HG02571 (cell line): Measurements from ENCODE around the gene LRMDA.

ENCODE experiments used
- ATAC-seq: cut with Tn5 transposase; IDR thresholded peaks from one replicate; pipeline ENCODE4 v1.9.1; 2021; ENCODE audit warnings: mild to moderate bottlenecking, moderate library complexity; ENCODE audit not compliant: unreplicated experiment

Gene LRMDA

DNA sequence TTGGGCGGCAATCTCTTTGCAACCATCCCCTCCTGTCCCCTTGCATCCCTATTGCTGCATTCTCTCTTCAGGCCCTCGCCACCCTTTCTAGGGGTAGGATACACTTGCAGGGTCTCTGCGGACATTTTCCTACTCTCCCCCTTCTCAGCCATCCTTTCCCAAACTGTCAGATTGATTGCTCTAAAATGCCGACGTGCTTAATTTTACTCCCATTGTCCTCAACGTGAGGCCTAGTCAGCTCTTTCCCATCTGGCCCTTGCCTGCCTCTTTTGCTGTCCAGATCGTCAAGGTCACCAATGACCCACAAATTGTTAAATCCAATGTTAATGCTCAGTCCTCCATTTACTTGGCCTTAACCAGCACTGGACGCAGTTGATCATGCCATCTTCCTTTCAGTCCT lies 12.7 kb upstream of the LRMDA start:
- ATAC-seq = no peak

DNA sequence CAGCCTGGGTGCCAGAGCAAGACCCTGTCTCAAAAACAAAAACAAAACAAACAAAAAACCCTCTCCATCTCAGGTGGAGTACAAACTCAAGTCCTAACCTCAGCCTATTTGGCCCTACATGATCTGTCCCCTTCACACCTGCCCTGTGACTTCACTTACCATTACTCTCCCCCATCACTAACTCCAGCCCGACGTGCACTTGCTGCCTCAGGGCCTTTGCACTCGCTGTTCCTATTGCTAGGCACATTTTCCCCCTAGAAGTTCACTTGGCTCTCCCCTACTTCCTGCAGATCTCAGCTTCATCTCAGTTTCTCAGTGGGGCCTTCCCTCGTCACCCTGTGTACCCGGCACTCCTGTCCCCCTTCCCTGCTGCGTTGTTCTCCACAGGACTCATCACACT lies 8.5 kb upstream of the LRMDA start:
- ATAC-seq = no peak

DNA sequence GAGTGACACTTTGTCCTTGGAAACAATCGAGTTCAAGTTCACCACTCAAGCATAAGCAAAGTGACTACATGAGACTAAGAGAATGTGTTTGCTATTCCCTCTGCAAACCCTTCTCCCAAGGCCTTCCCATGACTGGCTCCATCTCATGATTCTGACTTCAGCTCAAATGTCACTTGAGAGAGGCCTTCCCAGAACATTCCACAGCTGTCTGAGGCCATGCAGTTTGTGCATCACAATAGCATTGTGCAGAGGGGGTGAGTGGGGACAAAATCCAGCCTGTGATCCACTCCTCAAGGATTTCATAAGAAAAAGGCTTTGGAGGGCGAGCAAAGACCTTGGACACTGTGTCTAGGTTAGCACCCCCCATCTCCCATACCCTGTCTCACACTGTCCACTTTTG lies 6.9 kb upstream of the LRMDA start:
- ATAC-seq = no peak

- no peak for ATAC-seq
Measured at GRCh38 chr10:75425291-75426079, 5.9 kb upstream of the LRMDA start.

- no peak for ATAC-seq
Measured at GRCh38 chr10:75426880-75427279, 4.5 kb upstream of the LRMDA start.

DNA sequence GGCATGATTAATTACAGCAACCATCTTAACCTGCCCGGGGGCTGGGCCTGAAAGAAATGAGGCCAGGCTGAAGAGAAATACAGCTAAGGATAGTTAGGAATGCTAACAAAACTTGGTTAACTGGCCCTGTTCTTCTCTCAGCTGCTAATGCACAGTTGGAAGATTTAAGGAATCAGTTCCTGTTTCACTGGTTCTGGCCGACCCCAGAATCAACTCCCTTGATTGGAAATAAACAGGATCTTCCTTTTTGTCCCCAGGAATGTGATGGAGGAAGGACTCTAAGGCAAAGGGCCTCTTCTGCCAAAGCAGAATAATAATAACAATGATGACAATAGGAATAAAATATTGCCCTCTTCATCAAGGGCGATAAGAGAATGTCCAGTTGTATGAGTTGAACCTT lies 3.5 kb upstream of the LRMDA start:
- no peak for ATAC-seq

- no peak for ATAC-seq
Measured at GRCh38 chr10:75428434-75429158, 2.8 kb upstream of the LRMDA start.

DNA sequence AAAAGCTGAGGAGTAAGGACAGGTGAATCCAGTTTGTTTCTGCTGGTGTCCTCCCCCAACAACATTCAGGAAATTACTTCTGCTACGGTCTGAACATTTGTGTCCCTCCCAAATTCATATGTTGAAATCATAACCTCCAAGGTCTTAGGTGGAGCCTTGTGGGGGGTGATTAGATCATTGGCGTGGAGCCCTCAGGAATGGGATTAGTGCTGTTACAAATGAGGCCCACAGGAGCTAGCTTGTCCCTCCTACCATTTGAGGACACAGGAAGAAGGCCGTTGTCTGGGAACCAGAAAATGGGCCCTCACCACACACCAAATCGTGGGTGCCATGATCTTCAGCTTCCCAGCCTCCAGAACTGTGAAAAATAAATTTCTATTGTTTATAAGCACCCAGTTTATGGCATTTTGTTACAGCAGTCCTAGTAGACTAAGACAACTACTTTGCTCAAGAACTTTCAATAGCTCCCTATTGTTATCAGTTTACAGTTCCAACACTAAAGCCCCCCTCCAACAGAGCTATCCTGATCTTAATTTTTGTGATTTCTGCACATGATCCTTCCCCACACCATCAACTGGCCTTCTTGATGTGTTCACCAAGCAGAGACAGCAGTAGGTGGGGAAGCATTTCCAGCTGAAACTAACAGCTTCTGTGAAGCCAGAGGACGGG lies 2.1 kb upstream of the LRMDA start:
- ATAC-seq = no peak

GRCh38 chr10:75430000-75430763 lies 1.2 kb upstream of the LRMDA start:
- no peak for ATAC-seq

DNA sequence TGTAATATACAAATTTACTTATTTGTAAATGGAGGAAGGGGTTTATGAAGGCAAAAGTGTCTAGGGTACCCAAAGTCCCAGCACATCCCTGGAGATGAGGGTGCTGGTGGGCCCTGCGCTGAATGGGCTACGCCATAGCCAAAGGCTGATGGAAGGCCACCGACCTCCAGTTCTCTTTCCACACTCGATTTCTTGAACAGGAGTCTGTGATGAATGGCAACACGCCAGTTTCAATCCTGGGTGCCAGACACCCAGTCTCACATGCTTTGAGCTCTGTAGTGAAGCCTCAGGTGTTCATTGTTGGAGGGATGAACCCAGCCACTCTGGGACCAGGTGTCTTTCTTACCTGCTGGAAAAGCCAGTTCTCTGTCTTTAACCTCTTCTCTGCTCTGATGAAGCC lies 752 bp downstream of the LRMDA start:
- no peak for ATAC-seq

GRCh38 chr10:75432763-75433162 lies 1.3 kb downstream of the LRMDA start:
- ATAC-seq = no peak

DNA sequence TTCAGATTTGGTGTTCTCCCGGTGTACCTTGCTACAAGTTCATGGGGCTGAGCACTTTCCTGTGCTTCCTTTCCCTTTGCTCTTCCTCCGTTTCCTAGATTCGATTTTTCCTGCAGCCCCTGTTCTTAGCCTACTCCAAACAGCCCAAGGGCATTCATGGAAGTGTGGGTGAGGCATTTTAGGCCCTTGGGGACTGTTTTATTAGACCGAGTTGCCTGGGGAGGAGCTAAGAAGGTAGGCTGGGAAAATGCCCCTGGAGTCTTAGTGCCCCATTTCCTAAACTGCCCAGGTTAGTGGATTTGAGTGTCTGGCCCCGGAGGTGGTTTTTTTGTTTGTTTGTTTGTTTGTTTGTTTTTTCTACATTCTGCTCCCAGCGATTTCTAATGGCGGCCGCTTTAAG lies 1.8 kb downstream of the LRMDA start:
- no peak for ATAC-seq

- ATAC-seq = no peak
Measured at GRCh38 chr10:75434291-75434690, 2.9 kb downstream of the LRMDA start.

DNA sequence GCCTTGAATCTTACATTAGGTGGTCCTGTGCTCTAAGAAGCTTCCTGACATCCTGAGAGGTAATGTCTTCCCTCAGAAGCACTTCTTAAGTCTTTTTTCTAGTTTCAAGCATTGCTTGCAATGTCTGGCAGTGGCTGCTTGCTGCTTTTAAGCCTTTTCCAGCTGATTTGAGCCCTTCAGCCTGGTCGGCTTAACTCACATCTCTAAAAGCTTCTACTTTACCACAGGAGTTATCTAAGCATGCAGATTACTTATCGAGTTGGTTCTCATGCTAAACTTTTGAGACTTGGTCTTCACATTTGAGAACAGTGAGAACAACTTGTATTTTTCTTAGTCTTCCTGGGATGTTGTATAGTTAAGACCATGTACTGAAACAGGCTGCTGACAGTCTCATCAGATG lies 3.9 kb downstream of the LRMDA start:
- ATAC-seq = no peak

DNA sequence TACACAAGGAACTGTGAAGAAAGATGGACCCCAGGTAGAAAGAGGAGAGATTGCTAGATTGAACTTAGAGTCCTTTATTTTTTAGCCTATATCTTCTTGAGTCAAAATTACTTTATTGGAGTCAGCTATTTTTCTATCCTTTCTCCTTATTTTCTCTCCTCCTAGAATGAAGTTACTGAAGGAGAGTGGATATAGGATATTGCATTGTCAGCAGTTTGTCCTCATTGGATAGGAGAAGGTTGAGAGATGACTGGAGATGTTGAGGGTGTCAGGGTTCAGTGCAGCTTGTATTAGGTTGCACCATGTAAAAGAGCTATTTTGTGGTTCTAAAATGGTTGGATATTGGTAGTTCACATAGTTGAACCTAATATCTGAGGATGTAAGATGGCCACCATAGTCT lies 5.5 kb downstream of the LRMDA start:
- no peak for ATAC-seq

DNA sequence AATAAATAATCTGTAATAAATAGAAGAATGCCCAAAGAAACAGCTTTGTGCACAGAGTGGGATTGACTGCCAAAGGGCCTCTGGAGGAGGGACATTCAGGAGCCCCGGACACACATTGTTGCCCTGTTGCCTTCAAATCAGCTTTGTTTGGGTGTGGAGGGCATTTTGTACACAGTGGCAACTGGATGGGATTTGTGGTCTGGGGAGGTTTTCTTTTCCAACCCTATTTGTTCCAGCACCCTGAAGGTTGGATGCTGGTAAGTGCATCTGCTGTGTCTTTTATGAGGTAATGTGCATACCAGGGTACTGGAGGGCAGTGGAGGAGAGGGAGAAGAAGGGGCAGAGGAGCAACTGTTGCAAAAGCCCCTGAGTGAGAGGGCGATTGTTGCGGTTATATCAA lies 6.3 kb downstream of the LRMDA start:
- ATAC-seq = no peak

- ATAC-seq = no peak
Measured at GRCh38 chr10:75438275-75438674, 6.9 kb downstream of the LRMDA start.

DNA sequence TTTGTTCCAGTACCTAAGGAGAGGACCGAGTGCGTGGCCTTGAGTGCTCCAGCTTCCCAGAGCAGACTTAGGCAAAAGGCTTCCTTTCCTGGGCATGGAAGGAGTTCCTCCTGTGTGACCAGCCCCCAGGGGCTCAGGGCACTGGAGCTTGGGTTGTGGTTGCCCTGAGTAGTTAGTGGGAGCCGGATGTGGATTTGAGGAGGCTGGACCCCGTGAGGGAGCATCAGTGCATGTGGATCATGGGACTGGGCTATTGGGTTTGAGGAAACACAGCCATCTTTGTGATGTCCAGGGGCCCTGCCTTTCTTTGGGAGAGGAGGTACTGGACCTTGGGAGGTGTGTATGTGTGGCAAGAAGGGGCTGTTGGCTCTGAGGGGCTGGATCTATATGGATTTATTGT lies 8.4 kb downstream of the LRMDA start:
- no peak for ATAC-seq

DNA sequence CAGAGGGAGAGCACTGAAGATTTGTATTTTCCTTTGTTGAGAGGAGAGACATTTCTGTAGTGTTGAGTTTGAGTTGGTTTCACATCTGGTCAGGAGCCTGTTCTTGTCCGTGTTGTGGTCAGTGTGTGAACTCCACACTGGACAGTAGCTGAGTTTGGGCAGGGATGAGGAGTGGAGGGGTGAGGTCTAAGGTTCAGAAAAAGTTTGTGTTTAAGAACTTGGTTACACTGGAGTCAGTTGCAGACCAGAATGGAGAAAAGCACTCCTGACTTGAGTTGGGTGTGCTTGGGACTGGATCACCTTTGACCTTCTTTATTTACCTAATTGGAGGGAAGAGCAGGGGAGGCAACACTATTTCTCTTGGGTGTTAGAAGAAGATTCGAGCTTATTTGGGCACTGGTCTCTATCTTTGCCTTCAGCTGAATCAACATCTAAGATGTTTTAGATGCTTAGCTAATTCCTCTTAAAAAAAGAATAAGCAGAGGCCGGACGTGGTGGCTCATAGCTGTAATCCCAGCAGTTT lies 8.9 kb downstream of the LRMDA start:
- no peak for ATAC-seq

DNA sequence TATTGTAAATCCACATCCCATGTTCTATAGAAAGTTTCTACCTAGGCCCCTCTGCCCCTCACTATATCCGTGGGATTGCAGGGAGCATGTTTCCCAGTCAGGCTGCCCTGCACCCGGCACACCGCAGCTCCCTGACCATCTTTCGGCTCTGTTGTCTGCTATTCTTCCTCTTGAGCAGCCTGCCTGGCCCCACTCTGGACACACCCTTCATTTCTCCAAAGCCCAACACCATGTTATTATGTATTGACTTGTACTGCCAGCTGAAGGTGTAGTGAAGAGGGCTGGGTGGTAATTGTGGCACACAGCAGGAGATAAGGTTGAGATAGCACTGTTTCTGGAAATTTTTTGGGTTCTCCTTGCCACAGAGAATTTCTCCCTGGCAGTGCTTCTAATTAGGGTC lies 9.8 kb downstream of the LRMDA start:
- ATAC-seq = no peak

DNA sequence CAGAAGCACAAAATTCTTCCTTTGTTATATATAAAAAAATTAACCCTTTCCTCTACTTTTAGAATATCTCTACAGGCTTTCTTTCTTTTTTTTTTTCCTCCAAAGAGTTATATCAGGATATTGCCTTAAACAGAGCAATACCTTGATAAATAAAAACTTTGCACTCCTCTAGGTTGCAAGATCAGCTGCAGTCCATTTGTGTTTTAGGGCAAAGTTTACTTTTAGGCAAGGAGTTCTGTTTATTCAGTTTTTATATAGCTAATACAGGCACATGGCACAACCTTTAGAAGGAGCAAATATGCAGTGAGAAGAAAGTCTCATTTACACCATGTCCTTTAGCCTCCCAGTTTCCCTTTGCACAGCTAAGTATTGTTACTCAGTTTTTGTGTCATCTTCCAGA lies 10.3 kb downstream of the LRMDA start:
- ATAC-seq = no peak
